ENCODE results near the gene KLF9.
"Not testable (repeated sequence)": the region's sequence is repeated elsewhere in the genome, so short reads cannot be mapped to it uniquely, and the experiment has no call there.

- TF ChIP-seq CTCF, POLR2A, EP300 (IDR thresholded peaks at IDR 0.05): not testable (repeated sequence)
These were observed 13.2 kb downstream of the KLF9 start for GRCh38 chr9:70401241-70401640.
